K562 (cell line): ENCODE results near the gene GRAPL. TPM values are rescaled to one million over a fixed set of nuclear protein-coding genes. Genes with fewer than 3 reads are reported as not detected.
"Not testable (repeated sequence)": the region's sequence is repeated elsewhere in the genome, so short reads cannot be mapped to it uniquely, and the experiment has no call there.

Experiments used
- BHLHE40 ChIP-seq: IDR thresholded peaks from 2 replicates; pipeline ENCODE4 v1.6.1; 2011; ENCODE audit warnings: low read length, improper control_type of control experiment
- CBFA2T2 ChIP-seq: fragments of 450-650 bp; conservative IDR thresholded peaks from 2 replicates; pipeline ENCODE4 v1.6.1; 2017; ENCODE audit warnings: mild to moderate bottlenecking
- CBFA2T3 ChIP-seq: fragments of 450-650 bp; IDR thresholded peaks from 2 replicates; pipeline ENCODE4 v1.6.1; 2017
- CTBP1 ChIP-seq: fragments of 450-650 bp; IDR thresholded peaks from 2 replicates; pipeline ENCODE4 v1.6.1; 2016; ENCODE audit warnings: borderline replicate concordance
- CXXC5 ChIP-seq: fragments of 250-450 bp; sonication (Bioruptor Pico); IDR thresholded peaks from 2 replicates; pipeline ENCODE4 v1.8.0; 2022; ENCODE audit warnings: inconsistent platforms, mild to moderate bottlenecking, moderate library complexity
- DPF2 ChIP-seq: fragments of 450-650 bp; IDR thresholded peaks from 2 replicates; pipeline ENCODE4 v1.6.1; 2016
- ESRRA ChIP-seq: fragments of 450-650 bp; IDR thresholded peaks from 2 replicates; pipeline ENCODE4 v1.6.1; 2014; ENCODE audit warnings: low read depth, mild to moderate bottlenecking, moderate library complexity, borderline replicate concordance
- GABPA ChIP-seq: fragments of 200-800 bp; sonication (Bioruptor generic); conservative IDR thresholded peaks from 2 replicates; pipeline ENCODE4 v1.6.1; 2016; ENCODE audit warnings: low read depth, missing genetic modification characterization, missing compliant biosample characterization
- KDM1A ChIP-seq, 2 experiments: fragments of 450-650 bp; IDR thresholded peaks; 2 replicates each; pipeline ENCODE4 v1.6.1; 2016; ENCODE audit warnings: mild to moderate bottlenecking in 2 of 2
- NCOA1 ChIP-seq: fragments of 450-650 bp; IDR thresholded peaks from 2 replicates; pipeline ENCODE4 v1.6.1; 2016; ENCODE audit warnings: low read depth
- NCOR1 ChIP-seq: fragments of 450-650 bp; IDR thresholded peaks from 2 replicates; pipeline ENCODE4 v1.6.1; 2016; ENCODE audit warnings: mild to moderate bottlenecking, moderate library complexity
- NR2C1 ChIP-seq, 2 experiments: fragments of 450-650 bp; IDR thresholded peaks; 2 replicates each; pipeline ENCODE4 v1.6.1; 2017; ENCODE audit warnings: mild to moderate bottlenecking in 2 of 2, antibody characterized with exemption in 1 of 2, inconsistent platforms in 1 of 2, missing compliant biosample characterization in 1 of 2, missing genetic modification characterization in 1 of 2
- SOX6 ChIP-seq: fragments of 450-650 bp; IDR thresholded peaks from 2 replicates; pipeline ENCODE4 v1.6.1; 2014; ENCODE audit warnings: mild to moderate bottlenecking
- TAL1 ChIP-seq: fragments of 450-650 bp; IDR thresholded peaks from 2 replicates; pipeline ENCODE4 v1.6.1; 2016; ENCODE audit warnings: mild to moderate bottlenecking
- TEAD1 ChIP-seq, 2 experiments: fragments of 450-650 bp in 1 of 2; sonication (generic) in 1 of 2; formaldehyde crosslinking; IDR thresholded peaks; 2 replicates each; pipeline versions ENCODE4 v1.4.0 to v1.8.0; 2020 to 2022; ENCODE audit warnings: mild to moderate bottlenecking in 2 of 2, missing genetic modification reagents in 1 of 2
- TRIM24 ChIP-seq, 2 experiments: fragments of 450-650 bp; IDR thresholded peaks; 2 replicates each; pipeline ENCODE4 v1.6.1; 2016
- ZBTB40 ChIP-seq, 2 experiments: fragments of 450-650 bp in 1 of 2; sonication (generic) in 1 of 2; formaldehyde crosslinking in 1 of 2; IDR thresholded peaks; 2 replicates each; pipeline versions ENCODE4 v1.7.1 to v1.9.0; 2016 to 2022; ENCODE audit warnings: inconsistent platforms in 1 of 2, mild to moderate bottlenecking in 1 of 2, missing genetic modification reagents in 1 of 2
- ZEB2 ChIP-seq: fragments of 450-650 bp; IDR thresholded peaks from 2 replicates; pipeline ENCODE4 v1.6.1; 2016
- polyA plus RNA-seq, 8 experiments: library from polyadenylated mRNA; depleted of rRNA in 4 of 8; stranded (reverse) in 5 of 8; unstranded in 3 of 8; fragments of >200 nt; fragmentation: Nextera tagmentation in 2 of 8; fragmentation: Illumina TruSeq in 1 of 8; extraction: Ambion mirVana in 2 of 8; extraction: Trizol in 1 of 8; gene quantifications; 2 replicates each; pipeline versions ENCODE4 v1.2.1 to v1.2.3, GENCODE V29; 2011 to 2014; ENCODE audit warnings: inconsistent platforms in 1 of 8, missing spikeins in 1 of 8
- total RNA-seq, 7 experiments: library from RNA; depleted of rRNA in 6 of 7; stranded (reverse); fragments of >200 nt in 6 of 7; fragmentation: Illumina TruSeq in 2 of 7; extraction: Trizol in 2 of 7; gene quantifications; 2 replicates each; pipeline versions ENCODE4 v1.2.1 to v1.2.3, GENCODE V29; 2011 to 2021; ENCODE audit warnings: low replicate concordance in 1 of 7

The GRAPL gene
- total and polyA plus RNA-seq, 9 of the 15 experiments (the other 6 are each of a cell fraction or from before 2014, with no cell fraction given), result 0.22 TPM; not detected in 8

- TF ChIP-seq ZBTB40 (IDR thresholded peaks at IDR 0.05) (0 out of 2 replicates have a peak, but pooled peaks have one; percentile 24), TAL1 (peak; percentile 63), CTBP1 (peak; percentile 41; the same call in 1 of the 2 replicates), SOX6 (0 out of 2 replicates have a peak, but pooled peaks have one; percentile 52), CBFA2T3 (peak; percentile 82), TRIM24 (IDR thresholded peaks at IDR 0.05) (peak; percentile 49 to 80; a peak in 3 of 4 replicates), NCOR1 (peak; percentile 47; the same call in 1 of the 2 replicates), ZEB2 (peak; percentile 50; the same call in 1 of the 2 replicates), NR2C1 (IDR thresholded peaks at IDR 0.05) (peak; percentile 48; the same call in 1 of the 2 replicates), NR2C1 (tag; IDR thresholded peaks at IDR 0.05) (peak; percentile 67; the same call in 1 of the 2 replicates), CBFA2T2 (peak; percentile 75), CXXC5 (CRISPR knock-in tag) (peak; percentile 29; the same call in 1 of the 2 replicates), TEAD1 (CRISPR knock-in tag; IDR thresholded peaks at IDR 0.05) (peak; percentile 19 to 76; a peak in 2 of 4 replicates), BHLHE40 (0 out of 2 replicates have a peak, but pooled peaks have one; percentile 54), NCOA1 (peak; percentile 20; the same call in 1 of the 2 replicates), ESRRA (peak; percentile 86), DPF2 (peak; percentile 70), GABPA (tag) (0 out of 2 replicates have a peak, but pooled peaks have one; percentile 25), KDM1A (IDR thresholded peaks at IDR 0.05) (peak; percentile 47 to 69; a peak in 2 of 4 replicates)
- not testable (repeated sequence) for TF ChIP-seq ZBTB40 (CRISPR knock-in tag; IDR thresholded peaks at IDR 0.05)
Observed at GRCh38 chr17:19108517-19108916, 18.9 kb upstream of the GRAPL start (continued).
